H1 (cell line): ENCODE measurements around the gene BICD1. TPM values are rescaled to one million over a fixed set of nuclear protein-coding genes. Genes with fewer than 3 reads are reported as not detected.

Source experiments
- ASH2L ChIP-seq: fragments of 200-600, 300-600 bp; sonication (generic); IDR thresholded peaks from one replicate; pipeline ENCODE4 v1.7.1; 2017; ENCODE audit warnings: low read length
- CHD2 ChIP-seq: IDR thresholded peaks from 2 replicates; pipeline ENCODE4 v1.6.1; 2012; ENCODE audit warnings: low read length, improper control_type of control experiment
- CREB1 ChIP-seq: IDR thresholded peaks from 2 replicates; pipeline ENCODE4 v1.6.1; 2012; ENCODE audit warnings: inconsistent platforms
- CTBP2 ChIP-seq: IDR thresholded peaks from 2 replicates; pipeline ENCODE4 v1.7.0; 2011; ENCODE audit warnings: borderline replicate concordance, mild to moderate bottlenecking, moderate library complexity, mixed read lengths, low read length; ENCODE audit not compliant: insufficient read depth, insufficient read length
- EGR1 ChIP-seq: IDR thresholded peaks from 2 replicates; pipeline ENCODE4 v1.6.1; 2011; ENCODE audit warnings: low read depth, low read length, borderline replicate concordance
- KDM5A ChIP-seq: fragments of 200-600 bp; IDR thresholded peaks from 2 replicates; pipeline ENCODE4 v1.7.1; 2012; ENCODE audit warnings: mild to moderate bottlenecking, low read length, inconsistent platforms, mixed read lengths
- MAFK ChIP-seq: IDR thresholded peaks from 2 replicates; pipeline ENCODE4 v1.6.1; 2012; ENCODE audit warnings: low read depth, mild to moderate bottlenecking, improper control_type of control experiment, low read length
- SRF ChIP-seq: IDR thresholded peaks from 2 replicates; pipeline ENCODE4 v1.6.1; 2011; ENCODE audit warnings: mild to moderate bottlenecking, low read depth, low read length, moderate library complexity
- SUZ12 ChIP-seq: fragments of 200-600 bp; sonication (generic); IDR thresholded peaks from 2 replicates; pipeline ENCODE4 v1.6.1; 2012; ENCODE audit warnings: mild to moderate bottlenecking, inconsistent platforms, low read length, moderate library complexity, mixed read lengths
- polyA plus RNA-seq, 7 experiments: library from polyadenylated mRNA; depleted of rRNA in 3 of 7; stranded (reverse) in 5 of 7; unstranded in 2 of 7; fragments of >200 nt in 5 of 7; fragments of 200-250 nt in 2 of 7; gene quantifications; 1 replicate in 5 of 7; 2 replicates in 1 of 7; 4 replicates in 1 of 7; pipeline versions ENCODE4 v1.2.1 to v1.2.3, GENCODE V29; 2011 to 2013; ENCODE audit warnings: missing spikeins in 2 of 7, mixed read lengths in 2 of 7
- total RNA-seq: library from RNA; stranded (reverse); fragmentation: NEBNext Ultra II Directional; extraction: Animal tissue kit (Norgen Biotek cat#: 25700); gene quantifications from 2 replicates; pipeline ENCODE4 v1.2.1, GENCODE V29; 2021
- TF ChIP-seq, protein P1 (sequence below): fragments of 300-600 bp; sonication (generic); IDR thresholded peaks from 2 replicates; pipeline ENCODE4 v1.7.1; 2012; ENCODE audit warnings: low read length, moderate library complexity, mild to moderate bottlenecking, inconsistent platforms; ENCODE audit not compliant: insufficient replicate concordance

The BICD1 gene
- total and polyA plus RNA-seq, 2 of the 8 experiments (the other 6 are each of a cell fraction or from before 2014, with no cell fraction given), result 34.1 to 58.4 TPM

DNA sequence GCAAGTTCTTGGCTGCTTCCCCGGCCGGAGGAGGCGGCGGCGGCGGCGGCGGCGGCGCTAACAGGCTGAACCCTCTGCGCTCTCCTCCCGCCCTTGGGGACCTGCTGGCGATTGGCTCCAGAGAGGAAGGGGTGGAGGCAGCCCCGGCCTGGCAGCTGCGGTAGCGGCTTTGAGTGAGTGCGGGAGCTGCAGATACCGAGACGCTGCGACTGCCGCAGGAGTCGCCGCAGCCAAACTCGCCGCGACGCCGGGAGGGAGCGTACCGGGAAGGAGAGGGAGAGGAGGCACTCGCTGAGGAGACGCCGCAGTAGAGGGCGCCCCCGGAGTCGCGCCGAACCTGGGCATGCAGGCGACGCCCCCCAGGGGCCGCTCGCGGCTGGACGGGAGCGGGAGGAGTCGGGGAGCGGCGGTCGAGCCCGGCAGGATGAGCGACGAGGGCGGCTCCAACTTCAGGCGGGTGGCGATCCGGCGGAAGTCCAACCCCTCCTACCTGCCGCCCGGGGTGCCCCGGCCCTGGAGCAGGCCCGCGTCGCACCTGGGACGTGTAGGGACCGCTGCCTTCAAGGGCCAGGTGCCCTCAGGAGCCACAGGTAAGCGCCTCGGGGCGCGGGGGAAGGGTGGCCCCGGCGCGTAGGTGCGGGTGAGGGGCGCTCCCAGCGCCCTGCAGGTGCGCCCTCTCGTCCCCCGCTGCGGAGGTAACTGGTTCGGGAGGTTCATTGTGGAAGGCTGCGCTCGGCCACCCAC is 292.9 kb downstream of the BICD1 start, which contains the start of gene FGD4 (continued):
- no peak; the same call in 1 of the 2 replicates for TF ChIP-seq CREB1
- peak; percentile 91 for TF ChIP-seq ASH2L
- TF ChIP-seq SUZ12, result no peak
- TF ChIP-seq SRF, result no peak
- no peak for TF ChIP-seq KDM5A
- TF ChIP-seq CTBP2, result no peak
- no peak for TF ChIP-seq CHD2
- TF ChIP-seq MAFK, result no peak
- TF ChIP-seq, protein P1, sequence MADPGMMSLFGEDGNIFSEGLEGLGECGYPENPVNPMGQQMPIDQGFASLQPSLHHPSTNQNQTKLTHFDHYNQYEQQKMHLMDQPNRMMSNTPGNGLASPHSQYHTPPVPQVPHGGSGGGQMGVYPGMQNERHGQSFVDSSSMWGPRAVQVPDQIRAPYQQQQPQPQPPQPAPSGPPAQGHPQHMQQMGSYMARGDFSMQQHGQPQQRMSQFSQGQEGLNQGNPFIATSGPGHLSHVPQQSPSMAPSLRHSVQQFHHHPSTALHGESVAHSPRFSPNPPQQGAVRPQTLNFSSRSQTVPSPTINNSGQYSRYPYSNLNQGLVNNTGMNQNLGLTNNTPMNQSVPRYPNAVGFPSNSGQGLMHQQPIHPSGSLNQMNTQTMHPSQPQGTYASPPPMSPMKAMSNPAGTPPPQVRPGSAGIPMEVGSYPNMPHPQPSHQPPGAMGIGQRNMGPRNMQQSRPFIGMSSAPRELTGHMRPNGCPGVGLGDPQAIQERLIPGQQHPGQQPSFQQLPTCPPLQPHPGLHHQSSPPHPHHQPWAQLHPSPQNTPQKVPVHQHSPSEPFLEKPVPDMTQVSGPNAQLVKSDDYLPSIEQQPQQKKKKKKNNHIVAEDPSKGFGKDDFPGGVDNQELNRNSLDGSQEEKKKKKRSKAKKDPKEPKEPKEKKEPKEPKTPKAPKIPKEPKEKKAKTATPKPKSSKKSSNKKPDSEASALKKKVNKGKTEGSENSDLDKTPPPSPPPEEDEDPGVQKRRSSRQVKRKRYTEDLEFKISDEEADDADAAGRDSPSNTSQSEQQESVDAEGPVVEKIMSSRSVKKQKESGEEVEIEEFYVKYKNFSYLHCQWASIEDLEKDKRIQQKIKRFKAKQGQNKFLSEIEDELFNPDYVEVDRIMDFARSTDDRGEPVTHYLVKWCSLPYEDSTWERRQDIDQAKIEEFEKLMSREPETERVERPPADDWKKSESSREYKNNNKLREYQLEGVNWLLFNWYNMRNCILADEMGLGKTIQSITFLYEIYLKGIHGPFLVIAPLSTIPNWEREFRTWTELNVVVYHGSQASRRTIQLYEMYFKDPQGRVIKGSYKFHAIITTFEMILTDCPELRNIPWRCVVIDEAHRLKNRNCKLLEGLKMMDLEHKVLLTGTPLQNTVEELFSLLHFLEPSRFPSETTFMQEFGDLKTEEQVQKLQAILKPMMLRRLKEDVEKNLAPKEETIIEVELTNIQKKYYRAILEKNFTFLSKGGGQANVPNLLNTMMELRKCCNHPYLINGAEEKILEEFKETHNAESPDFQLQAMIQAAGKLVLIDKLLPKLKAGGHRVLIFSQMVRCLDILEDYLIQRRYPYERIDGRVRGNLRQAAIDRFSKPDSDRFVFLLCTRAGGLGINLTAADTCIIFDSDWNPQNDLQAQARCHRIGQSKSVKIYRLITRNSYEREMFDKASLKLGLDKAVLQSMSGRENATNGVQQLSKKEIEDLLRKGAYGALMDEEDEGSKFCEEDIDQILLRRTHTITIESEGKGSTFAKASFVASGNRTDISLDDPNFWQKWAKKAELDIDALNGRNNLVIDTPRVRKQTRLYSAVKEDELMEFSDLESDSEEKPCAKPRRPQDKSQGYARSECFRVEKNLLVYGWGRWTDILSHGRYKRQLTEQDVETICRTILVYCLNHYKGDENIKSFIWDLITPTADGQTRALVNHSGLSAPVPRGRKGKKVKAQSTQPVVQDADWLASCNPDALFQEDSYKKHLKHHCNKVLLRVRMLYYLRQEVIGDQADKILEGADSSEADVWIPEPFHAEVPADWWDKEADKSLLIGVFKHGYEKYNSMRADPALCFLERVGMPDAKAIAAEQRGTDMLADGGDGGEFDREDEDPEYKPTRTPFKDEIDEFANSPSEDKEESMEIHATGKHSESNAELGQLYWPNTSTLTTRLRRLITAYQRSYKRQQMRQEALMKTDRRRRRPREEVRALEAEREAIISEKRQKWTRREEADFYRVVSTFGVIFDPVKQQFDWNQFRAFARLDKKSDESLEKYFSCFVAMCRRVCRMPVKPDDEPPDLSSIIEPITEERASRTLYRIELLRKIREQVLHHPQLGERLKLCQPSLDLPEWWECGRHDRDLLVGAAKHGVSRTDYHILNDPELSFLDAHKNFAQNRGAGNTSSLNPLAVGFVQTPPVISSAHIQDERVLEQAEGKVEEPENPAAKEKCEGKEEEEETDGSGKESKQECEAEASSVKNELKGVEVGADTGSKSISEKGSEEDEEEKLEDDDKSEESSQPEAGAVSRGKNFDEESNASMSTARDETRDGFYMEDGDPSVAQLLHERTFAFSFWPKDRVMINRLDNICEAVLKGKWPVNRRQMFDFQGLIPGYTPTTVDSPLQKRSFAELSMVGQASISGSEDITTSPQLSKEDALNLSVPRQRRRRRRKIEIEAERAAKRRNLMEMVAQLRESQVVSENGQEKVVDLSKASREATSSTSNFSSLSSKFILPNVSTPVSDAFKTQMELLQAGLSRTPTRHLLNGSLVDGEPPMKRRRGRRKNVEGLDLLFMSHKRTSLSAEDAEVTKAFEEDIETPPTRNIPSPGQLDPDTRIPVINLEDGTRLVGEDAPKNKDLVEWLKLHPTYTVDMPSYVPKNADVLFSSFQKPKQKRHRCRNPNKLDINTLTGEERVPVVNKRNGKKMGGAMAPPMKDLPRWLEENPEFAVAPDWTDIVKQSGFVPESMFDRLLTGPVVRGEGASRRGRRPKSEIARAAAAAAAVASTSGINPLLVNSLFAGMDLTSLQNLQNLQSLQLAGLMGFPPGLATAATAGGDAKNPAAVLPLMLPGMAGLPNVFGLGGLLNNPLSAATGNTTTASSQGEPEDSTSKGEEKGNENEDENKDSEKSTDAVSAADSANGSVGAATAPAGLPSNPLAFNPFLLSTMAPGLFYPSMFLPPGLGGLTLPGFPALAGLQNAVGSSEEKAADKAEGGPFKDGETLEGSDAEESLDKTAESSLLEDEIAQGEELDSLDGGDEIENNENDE, result no peak
- TF ChIP-seq EGR1, result no peak
